GM23338 (cell line): Measurements from ENCODE around the gene FBRSL1. TPM values are rescaled to one million over a fixed set of nuclear protein-coding genes. Genes with fewer than 3 reads are reported as not detected.

Source experiments
- ATAC-seq: fragments of 200-7000 bp; cut with Tn5 transposase; 3 replicates; pipeline ENCODE4 v1.9.1; 2020
- DNase-seq: peaks from one replicate; pipeline ENCODE4 v3.0.0-alpha.2; 2015; ENCODE audit warnings: low spot score
- H2AFZ ChIP-seq: fragments of 200-600 bp; sonication (generic); 2 replicates; pipeline ENCODE4 v1.8.0; 2016; ENCODE audit warnings: antibody characterized with exemption, mild to moderate bottlenecking, moderate library complexity
- H3F3A ChIP-seq: fragments of 200-600 bp; sonication (generic); replicated peaks from 2 replicates; pipeline ENCODE4 v1.8.0; 2017; ENCODE audit warnings: antibody characterized with exemption, mixed run types, low read depth
- H3K27ac ChIP-seq: fragments of 200-600 bp; sonication (generic); 2 replicates; pipeline ENCODE4 v1.6.1; 2016; ENCODE audit warnings: low read depth
- H3K27me3 ChIP-seq: fragments of 200-600 bp; sonication (generic); 2 replicates; pipeline ENCODE4 v1.8.0; 2016; ENCODE audit warnings: mild to moderate bottlenecking, mixed run types, moderate library complexity; ENCODE audit not compliant: insufficient read depth
- H3K36me3 ChIP-seq: fragments of 200-600 bp; sonication (generic); 2 replicates; pipeline ENCODE4 v1.8.0; 2016; ENCODE audit warnings: mild to moderate bottlenecking; ENCODE audit not compliant: insufficient read depth
- H3K4me1 ChIP-seq: fragments of 200-600 bp; sonication (generic); 2 replicates; pipeline ENCODE4 v1.8.0; 2016; ENCODE audit warnings: mild to moderate bottlenecking, moderate library complexity; ENCODE audit not compliant: insufficient read depth
- H3K4me2 ChIP-seq: fragments of 200-600 bp; sonication (generic); 2 replicates; pipeline ENCODE4 v1.7.1; 2017; ENCODE audit warnings: mixed run types
- H3K4me3 ChIP-seq: fragments of 200-600 bp; sonication (generic); 2 replicates; pipeline ENCODE4 v1.6.1; 2016; ENCODE audit warnings: mixed run types
- H3K79me2 ChIP-seq: fragments of 200-600 bp; sonication (generic); replicated peaks from 2 replicates; pipeline ENCODE4 v1.8.0; 2017; ENCODE audit warnings: mild to moderate bottlenecking; ENCODE audit not compliant: insufficient read depth
- H3K9me2 ChIP-seq: fragments of 200-600 bp; sonication (generic); 2 replicates; pipeline ENCODE4 v1.8.0; 2017; ENCODE audit not compliant: insufficient read depth
- H4K20me1 ChIP-seq: fragments of 200-600 bp; sonication (generic); replicated peaks from 2 replicates; pipeline ENCODE4 v1.8.0; 2017; ENCODE audit warnings: mild to moderate bottlenecking; ENCODE audit not compliant: insufficient read depth
- H3K27ac Mint-ChIP-seq: 2 replicates; pipeline ENCODE4 v1.8.0; 2020; ENCODE audit warnings: inconsistent platforms, mild to moderate bottlenecking, moderate library complexity, mixed read lengths
- H3K27me3 Mint-ChIP-seq: 3 replicates; pipeline ENCODE4 v1.8.0; 2022; ENCODE audit warnings: low read depth, mild to moderate bottlenecking, moderate library complexity, mixed read lengths, inconsistent platforms; ENCODE audit not compliant: insufficient read depth, poor library complexity
- H3K36me3 Mint-ChIP-seq: 3 replicates; pipeline ENCODE4 v1.8.0; 2021; ENCODE audit warnings: low read depth, mild to moderate bottlenecking, inconsistent platforms, moderate library complexity, mixed read lengths
- H3K4me1 Mint-ChIP-seq: 3 replicates; pipeline ENCODE4 v1.8.0; 2020; ENCODE audit warnings: mild to moderate bottlenecking, inconsistent platforms, mixed read lengths
- H3K4me3 Mint-ChIP-seq: 3 replicates; pipeline ENCODE4 v1.8.0; 2021; ENCODE audit warnings: moderate library complexity, mild to moderate bottlenecking, inconsistent platforms, mixed read lengths
- H3K9me3 Mint-ChIP-seq: 3 replicates; pipeline ENCODE4 v1.8.0; 2020; ENCODE audit warnings: moderate library complexity, mild to moderate bottlenecking, inconsistent platforms, mixed read lengths
- CREB1 ChIP-seq: fragments of 250-450 bp; sonication (Bioruptor Pico); IDR thresholded peaks from 2 replicates; pipeline ENCODE4 v1.5.0; 2020; ENCODE audit warnings: low read depth, mild to moderate bottlenecking, moderate library complexity
- CTCF ChIP-seq, 2 experiments: fragments of 200-600 bp in 1 of 2; sonication (generic) in 1 of 2; conservative IDR thresholded peaks; 2 replicates each; pipeline versions ENCODE4 v1.5.1 to v1.6.1; 2016 to 2017; ENCODE audit warnings: antibody characterized with exemption in 2 of 2, low read depth in 2 of 2, mild to moderate bottlenecking in 2 of 2, moderate library complexity in 1 of 2
- EZH2 ChIP-seq: fragments of 200-600 bp; sonication (generic); IDR thresholded peaks from one replicate; pipeline ENCODE4 v1.8.0; 2017; ENCODE audit warnings: antibody characterized with exemption, mild to moderate bottlenecking, low read depth; ENCODE audit not compliant: unreplicated experiment
- EZH2phosphoT487 ChIP-seq: fragments of 200-600 bp; sonication (generic); IDR thresholded peaks from one replicate; pipeline ENCODE4 v1.8.1; 2018; ENCODE audit warnings: antibody characterized with exemption; ENCODE audit not compliant: unreplicated experiment
- JUNB ChIP-seq: IDR thresholded peaks from one replicate; pipeline ENCODE4 v1.6.1; 2016; ENCODE audit warnings: antibody characterized with exemption; ENCODE audit not compliant: unreplicated experiment
- NANOG ChIP-seq: IDR thresholded peaks from 2 replicates; pipeline ENCODE4 v1.6.1; 2016; ENCODE audit warnings: antibody characterized with exemption, borderline replicate concordance
- POLR2AphosphoS5 ChIP-seq: IDR thresholded peaks from 2 replicates; pipeline ENCODE4 v1.6.1; 2016; ENCODE audit warnings: antibody characterized with exemption, low read depth
- STAT1 ChIP-seq: IDR thresholded peaks from one replicate; pipeline ENCODE4 v1.6.1; 2016; ENCODE audit warnings: antibody characterized with exemption; ENCODE audit not compliant: unreplicated experiment
- ZNF114 ChIP-seq: fragments of 250-450 bp; sonication (Bioruptor Pico); IDR thresholded peaks from 2 replicates; pipeline ENCODE4 v1.5.0; 2020; ENCODE audit warnings: mild to moderate bottlenecking, moderate library complexity
- ZNF331 ChIP-seq: fragments of 250-450 bp; sonication (Bioruptor Pico); IDR thresholded peaks from 2 replicates; pipeline ENCODE4 v1.5.0; 2020; ENCODE audit warnings: low read depth, mild to moderate bottlenecking, moderate library complexity
- polyA plus RNA-seq: library from polyadenylated mRNA; unstranded; fragments of >200 nt; fragmentation: Nextera tagmentation; extraction: Ambion mirVana; gene quantifications from 2 replicates; pipeline ENCODE4 v1.2.1, GENCODE V29; 2016
- total RNA-seq: library from RNA; depleted of rRNA; stranded (reverse); fragments of >200 nt; shearing (Covaris generic); gene quantifications from 2 replicates; pipeline ENCODE4 v1.2.3, GENCODE V29; 2014
- TF ChIP-seq, protein P1 (sequence below): IDR thresholded peaks from one replicate; pipeline ENCODE4 v1.6.1; 2018; ENCODE audit warnings: antibody characterized with exemption; ENCODE audit not compliant: unreplicated experiment
- TF ChIP-seq, protein P2 (sequence below): IDR thresholded peaks from 2 replicates; pipeline ENCODE4 v1.6.1; 2016; ENCODE audit warnings: antibody characterized with exemption
- TF ChIP-seq, protein P3 (sequence below): fragments of 250-450 bp; sonication (Bioruptor Pico); IDR thresholded peaks from 2 replicates; pipeline ENCODE4 v1.5.0; 2020; ENCODE audit warnings: mild to moderate bottlenecking, moderate library complexity

Gene FBRSL1
- total and polyA plus RNA-seq, 2 experiments from 2014 or later, result 37.8 to 89.8 TPM

GRCh38 chr12:132444283-132444682 lies 45.7 kb upstream of the FBRSL1 start:
- H3K9me3 Mint-ChIP-seq, result peaks cover 40% of the 10 kb centered on the region
- Histone ChIP-seq H3K4me2 (no peak overlapping the region), H3K4me3 (no peak overlapping the region), H3K27me3 (peaks cover 51% of the 10 kb centered on the region), H3K79me2 (no peaks in the 10 kb centered on the region), H3K4me1 (no peaks in the 10 kb centered on the region), H4K20me1 (no peaks in the 10 kb centered on the region), H3K27ac (no peak overlapping the region), H3F3A (peaks cover 5% of the 10 kb centered on the region; the same call in 1 of the 2 replicates), H3K36me3 (no peaks in the 10 kb centered on the region), H3K9me2 (no peaks in the 10 kb centered on the region), H2AFZ (no peak overlapping the region)
- H3K4me3 Mint-ChIP-seq, result peak overlapping the region; percentile 90
- no peak for DNase-seq
- peaks cover 49% of the 10 kb centered on the region for H3K27me3 Mint-ChIP-seq
- peaks cover 11% of the 10 kb centered on the region for H3K4me1 Mint-ChIP-seq
- no peak overlapping the region for H3K27ac Mint-ChIP-seq
- TF ChIP-seq NANOG (no peak), JUNB (no peak), CREB1 (no peak), POLR2AphosphoS5 (no peak), CTCF (conservative IDR thresholded peaks at IDR 0.05; ENCODE audit: low read depth in 2 of 2) (no peak), ZNF331 (CRISPR knock-in tag) (no peak), STAT1 (no peak), ZNF114 (CRISPR knock-in tag) (no peak), EZH2phosphoT487 (no peak), EZH2 (no peak)
- TF ChIP-seq, protein P1, sequence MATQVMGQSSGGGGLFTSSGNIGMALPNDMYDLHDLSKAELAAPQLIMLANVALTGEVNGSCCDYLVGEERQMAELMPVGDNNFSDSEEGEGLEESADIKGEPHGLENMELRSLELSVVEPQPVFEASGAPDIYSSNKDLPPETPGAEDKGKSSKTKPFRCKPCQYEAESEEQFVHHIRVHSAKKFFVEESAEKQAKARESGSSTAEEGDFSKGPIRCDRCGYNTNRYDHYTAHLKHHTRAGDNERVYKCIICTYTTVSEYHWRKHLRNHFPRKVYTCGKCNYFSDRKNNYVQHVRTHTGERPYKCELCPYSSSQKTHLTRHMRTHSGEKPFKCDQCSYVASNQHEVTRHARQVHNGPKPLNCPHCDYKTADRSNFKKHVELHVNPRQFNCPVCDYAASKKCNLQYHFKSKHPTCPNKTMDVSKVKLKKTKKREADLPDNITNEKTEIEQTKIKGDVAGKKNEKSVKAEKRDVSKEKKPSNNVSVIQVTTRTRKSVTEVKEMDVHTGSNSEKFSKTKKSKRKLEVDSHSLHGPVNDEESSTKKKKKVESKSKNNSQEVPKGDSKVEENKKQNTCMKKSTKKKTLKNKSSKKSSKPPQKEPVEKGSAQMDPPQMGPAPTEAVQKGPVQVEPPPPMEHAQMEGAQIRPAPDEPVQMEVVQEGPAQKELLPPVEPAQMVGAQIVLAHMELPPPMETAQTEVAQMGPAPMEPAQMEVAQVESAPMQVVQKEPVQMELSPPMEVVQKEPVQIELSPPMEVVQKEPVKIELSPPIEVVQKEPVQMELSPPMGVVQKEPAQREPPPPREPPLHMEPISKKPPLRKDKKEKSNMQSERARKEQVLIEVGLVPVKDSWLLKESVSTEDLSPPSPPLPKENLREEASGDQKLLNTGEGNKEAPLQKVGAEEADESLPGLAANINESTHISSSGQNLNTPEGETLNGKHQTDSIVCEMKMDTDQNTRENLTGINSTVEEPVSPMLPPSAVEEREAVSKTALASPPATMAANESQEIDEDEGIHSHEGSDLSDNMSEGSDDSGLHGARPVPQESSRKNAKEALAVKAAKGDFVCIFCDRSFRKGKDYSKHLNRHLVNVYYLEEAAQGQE, result no peak
- TF ChIP-seq, protein P2, sequence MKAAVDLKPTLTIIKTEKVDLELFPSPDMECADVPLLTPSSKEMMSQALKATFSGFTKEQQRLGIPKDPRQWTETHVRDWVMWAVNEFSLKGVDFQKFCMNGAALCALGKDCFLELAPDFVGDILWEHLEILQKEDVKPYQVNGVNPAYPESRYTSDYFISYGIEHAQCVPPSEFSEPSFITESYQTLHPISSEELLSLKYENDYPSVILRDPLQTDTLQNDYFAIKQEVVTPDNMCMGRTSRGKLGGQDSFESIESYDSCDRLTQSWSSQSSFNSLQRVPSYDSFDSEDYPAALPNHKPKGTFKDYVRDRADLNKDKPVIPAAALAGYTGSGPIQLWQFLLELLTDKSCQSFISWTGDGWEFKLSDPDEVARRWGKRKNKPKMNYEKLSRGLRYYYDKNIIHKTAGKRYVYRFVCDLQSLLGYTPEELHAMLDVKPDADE, result no peak
- TF ChIP-seq, protein P3, sequence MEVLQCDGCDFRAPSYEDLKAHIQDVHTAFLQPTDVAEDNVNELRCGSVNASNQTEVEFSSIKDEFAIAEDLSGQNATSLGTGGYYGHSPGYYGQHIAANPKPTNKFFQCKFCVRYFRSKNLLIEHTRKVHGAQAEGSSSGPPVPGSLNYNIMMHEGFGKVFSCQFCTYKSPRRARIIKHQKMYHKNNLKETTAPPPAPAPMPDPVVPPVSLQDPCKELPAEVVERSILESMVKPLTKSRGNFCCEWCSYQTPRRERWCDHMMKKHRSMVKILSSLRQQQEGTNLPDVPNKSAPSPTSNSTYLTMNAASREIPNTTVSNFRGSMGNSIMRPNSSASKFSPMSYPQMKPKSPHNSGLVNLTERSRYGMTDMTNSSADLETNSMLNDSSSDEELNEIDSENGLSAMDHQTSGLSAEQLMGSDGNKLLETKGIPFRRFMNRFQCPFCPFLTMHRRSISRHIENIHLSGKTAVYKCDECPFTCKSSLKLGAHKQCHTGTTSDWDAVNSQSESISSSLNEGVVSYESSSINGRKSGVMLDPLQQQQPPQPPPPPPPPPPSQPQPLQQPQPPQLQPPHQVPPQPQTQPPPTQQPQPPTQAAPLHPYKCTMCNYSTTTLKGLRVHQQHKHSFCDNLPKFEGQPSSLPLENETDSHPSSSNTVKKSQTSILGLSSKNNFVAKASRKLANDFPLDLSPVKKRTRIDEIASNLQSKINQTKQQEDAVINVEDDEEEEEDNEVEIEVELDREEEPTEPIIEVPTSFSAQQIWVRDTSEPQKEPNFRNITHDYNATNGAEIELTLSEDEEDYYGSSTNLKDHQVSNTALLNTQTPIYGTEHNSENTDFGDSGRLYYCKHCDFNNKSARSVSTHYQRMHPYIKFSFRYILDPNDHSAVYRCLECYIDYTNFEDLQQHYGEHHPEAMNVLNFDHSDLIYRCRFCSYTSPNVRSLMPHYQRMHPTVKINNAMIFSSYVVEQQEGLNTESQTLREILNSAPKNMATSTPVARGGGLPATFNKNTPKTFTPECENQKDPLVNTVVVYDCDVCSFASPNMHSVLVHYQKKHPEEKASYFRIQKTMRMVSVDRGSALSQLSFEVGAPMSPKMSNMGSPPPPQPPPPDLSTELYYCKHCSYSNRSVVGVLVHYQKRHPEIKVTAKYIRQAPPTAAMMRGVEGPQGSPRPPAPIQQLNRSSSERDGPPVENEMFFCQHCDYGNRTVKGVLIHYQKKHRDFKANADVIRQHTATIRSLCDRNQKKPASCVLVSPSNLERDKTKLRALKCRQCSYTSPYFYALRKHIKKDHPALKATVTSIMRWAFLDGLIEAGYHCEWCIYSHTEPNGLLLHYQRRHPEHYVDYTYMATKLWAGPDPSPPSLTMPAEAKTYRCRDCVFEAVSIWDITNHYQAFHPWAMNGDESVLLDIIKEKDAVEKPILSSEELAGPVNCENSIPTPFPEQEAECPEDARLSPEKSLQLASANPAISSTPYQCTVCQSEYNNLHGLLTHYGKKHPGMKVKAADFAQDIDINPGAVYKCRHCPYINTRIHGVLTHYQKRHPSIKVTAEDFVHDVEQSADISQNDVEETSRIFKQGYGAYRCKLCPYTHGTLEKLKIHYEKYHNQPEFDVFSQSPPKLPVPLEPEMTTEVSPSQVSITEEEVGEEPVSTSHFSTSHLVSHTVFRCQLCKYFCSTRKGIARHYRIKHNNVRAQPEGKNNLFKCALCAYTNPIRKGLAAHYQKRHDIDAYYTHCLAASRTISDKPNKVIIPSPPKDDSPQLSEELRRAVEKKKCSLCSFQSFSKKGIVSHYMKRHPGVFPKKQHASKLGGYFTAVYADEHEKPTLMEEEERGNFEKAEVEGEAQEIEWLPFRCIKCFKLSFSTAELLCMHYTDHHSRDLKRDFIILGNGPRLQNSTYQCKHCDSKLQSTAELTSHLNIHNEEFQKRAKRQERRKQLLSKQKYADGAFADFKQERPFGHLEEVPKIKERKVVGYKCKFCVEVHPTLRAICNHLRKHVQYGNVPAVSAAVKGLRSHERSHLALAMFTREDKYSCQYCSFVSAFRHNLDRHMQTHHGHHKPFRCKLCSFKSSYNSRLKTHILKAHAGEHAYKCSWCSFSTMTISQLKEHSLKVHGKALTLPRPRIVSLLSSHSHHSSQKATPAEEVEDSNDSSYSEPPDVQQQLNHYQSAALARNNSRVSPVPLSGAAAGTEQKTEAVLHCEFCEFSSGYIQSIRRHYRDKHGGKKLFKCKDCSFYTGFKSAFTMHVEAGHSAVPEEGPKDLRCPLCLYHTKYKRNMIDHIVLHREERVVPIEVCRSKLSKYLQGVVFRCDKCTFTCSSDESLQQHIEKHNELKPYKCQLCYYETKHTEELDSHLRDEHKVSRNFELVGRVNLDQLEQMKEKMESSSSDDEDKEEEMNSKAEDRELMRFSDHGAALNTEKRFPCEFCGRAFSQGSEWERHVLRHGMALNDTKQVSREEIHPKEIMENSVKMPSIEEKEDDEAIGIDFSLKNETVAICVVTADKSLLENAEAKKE (CRISPR knock-in tag), result no peak
- no peak for ATAC-seq
- H3K36me3 Mint-ChIP-seq, result peaks cover 23% of the 10 kb centered on the region
